PC-9 (cell line): ENCODE data around the gene THAP8. TPM values are rescaled to one million over a fixed set of nuclear protein-coding genes. Genes with fewer than 3 reads are reported as not detected.

ENCODE experiments used
- BruUV-seq: library from RNA; stranded (reverse); fragments of 400-500 nt; replicated peaks from 2 replicates; lab custom pipeline; 2021; lab: Mats Ljungman, UMichigan
- CTCF ChIA-PET: fragments of 300-600 bp; sonication (Branson Sonifier 250); formaldehyde crosslinking; loops from one replicate; lab custom pipeline; 2022; ENCODE audit warnings: antibody characterized with exemption; lab: Charles Lee
- POLR2A ChIA-PET: fragments of 300-600 bp; sonication (Branson Sonifier 250); formaldehyde crosslinking; loops from one replicate; lab custom pipeline; 2022; ENCODE audit warnings: antibody characterized with exemption; ENCODE audit not compliant: unreplicated experiment; lab: Charles Lee
- DNase-seq, 2 experiments: peaks; one replicate each; pipeline versions ENCODE4 v3.0.0 to v3.0.0-alpha.2; 2015 to 2022; ENCODE audit warnings: mixed read lengths in 1 of 2
- H2AFZ ChIP-seq: fragments of 200-600 bp; sonication (generic); 2 replicates; pipeline ENCODE4 v1.8.1; 2017; ENCODE audit warnings: antibody characterized with exemption
- H3F3A ChIP-seq: fragments of 200-600 bp; sonication (generic); 2 replicates; pipeline ENCODE4 v1.8.1; 2017; ENCODE audit warnings: antibody characterized with exemption, mild to moderate bottlenecking, low read depth; ENCODE audit not compliant: insufficient read depth
- H3K27ac ChIP-seq: fragments of 200-600 bp; sonication (generic); 2 replicates; pipeline ENCODE4 v1.6.1; 2016; ENCODE audit warnings: mixed run types
- H3K27me3 ChIP-seq: fragments of 200-600 bp; sonication (generic); 2 replicates; pipeline ENCODE4 v1.6.1; 2016; ENCODE audit warnings: low read depth, mixed run types; ENCODE audit not compliant: insufficient read depth
- H3K36me3 ChIP-seq: fragments of 200-600 bp; sonication (generic); 2 replicates; pipeline ENCODE4 v1.6.1; 2016; ENCODE audit warnings: low read depth, mixed run types
- H3K4me1 ChIP-seq: fragments of 200-600 bp; sonication (generic); replicated peaks from 2 replicates; pipeline ENCODE4 v1.6.1; 2016; ENCODE audit warnings: mixed run types; ENCODE audit not compliant: insufficient read depth
- H3K4me2 ChIP-seq: fragments of 200-600 bp; sonication (generic); 2 replicates; pipeline ENCODE4 v1.6.1; 2017; ENCODE audit warnings: mixed run types
- H3K4me3 ChIP-seq: fragments of 200-600 bp; sonication (generic); 2 replicates; pipeline ENCODE4 v1.6.1; 2016; ENCODE audit warnings: mixed run types
- H3K79me2 ChIP-seq: fragments of 200-600 bp; sonication (generic); 2 replicates; pipeline ENCODE4 v1.6.1; 2017; ENCODE audit warnings: low read depth, mixed run types
- H3K9me2 ChIP-seq: fragments of 200-600 bp; sonication (generic); 2 replicates; pipeline ENCODE4 v1.8.1; 2017; ENCODE audit warnings: mild to moderate bottlenecking; ENCODE audit not compliant: insufficient read depth
- H3K9me3 ChIP-seq: fragments of 200-600 bp; sonication (generic); 2 replicates; pipeline ENCODE4 v1.8.1; 2016; ENCODE audit warnings: low read depth; ENCODE audit not compliant: insufficient read depth
- H4K20me1 ChIP-seq: fragments of 200-600 bp; sonication (generic); 2 replicates; pipeline ENCODE4 v1.8.1; 2017; ENCODE audit not compliant: insufficient read depth
- CTCF ChIP-seq: fragments of 200-600 bp; sonication (generic); conservative IDR thresholded peaks from 2 replicates; pipeline ENCODE4 v1.6.1; 2017; ENCODE audit warnings: mixed run types, antibody characterized with exemption, mild to moderate bottlenecking, moderate library complexity
- EZH2 ChIP-seq: fragments of 200-600 bp; sonication (generic); IDR thresholded peaks from 2 replicates; pipeline ENCODE4 v1.8.0; 2017; ENCODE audit warnings: antibody characterized with exemption, low read depth
- intact Hi-C: fragments of 100-400 bp; cut with micrococcal nuclease; formaldehyde crosslinking; loops from one replicate; pipeline ENCODE4 v1.10.0; 2022; ENCODE audit not compliant: unreplicated experiment
- total RNA-seq: library from RNA; stranded (reverse); gene quantifications from 2 replicates; pipeline ENCODE4 v1.2.3, GENCODE V29; 2021

The THAP8 gene
- total RNA-seq, 1 experiment from 2014 or later: 5.2 TPM

- no peak within 1 kb of the TSS for H2AFZ ChIP-seq
- no peaks in the 10 kb centered on the region for H3K9me3 ChIP-seq
- no peaks in the 10 kb centered on the region for H4K20me1 ChIP-seq
- H3K79me2 ChIP-seq: no peaks in the 10 kb centered on the region
- TF ChIP-seq EZH2 (no peak), CTCF (no peak)
- BruUV-seq: no TSS peak
- H3K4me1 ChIP-seq: no peaks in the 10 kb centered on the region
- H3K4me2 ChIP-seq: no peak within 1 kb of the TSS
- CTCF ChIA-PET: no interaction called here
- no peaks in the 10 kb centered on the region for H3K9me2 ChIP-seq
- POLR2A ChIA-PET: no interaction called here
- no peak within 1 kb of the TSS for H3K27ac ChIP-seq
- no peaks in the 10 kb centered on the region for H3K27me3 ChIP-seq
- intact Hi-C loops: no loop called here
- H3K36me3 ChIP-seq: no peaks in the 10 kb centered on the region
- no peak for DNase-seq
- H3F3A ChIP-seq: no peaks in the 10 kb centered on the region
- H3K4me3 ChIP-seq: no peak within 1 kb of the TSS
Observed at GRCh38 chr19:36032251-36033104, 21.6 kb downstream of the THAP8 start, which contains the start of gene CLIP3. TSS of gene CLIP3 (minus strand) at chr19:36032873. CDS start at chr19:36032357, 516 bp downstream.

- intact Hi-C loops: no loop called here
- H3K9me3 ChIP-seq: no peaks in the 10 kb centered on the region
- no peaks in the 10 kb centered on the region for H3K27me3 ChIP-seq
- no peak overlapping the region for H2AFZ ChIP-seq
- H3K4me1 ChIP-seq: no peaks in the 10 kb centered on the region
- H3K4me3 ChIP-seq: no peak overlapping the region
- no peaks in the 10 kb centered on the region for H3K9me2 ChIP-seq
- no peak for TF ChIP-seq EZH2
- no peak for DNase-seq
- POLR2A ChIA-PET: no interaction called here
- no peaks in the 10 kb centered on the region for H3K36me3 ChIP-seq
- H3K4me2 ChIP-seq: no peak overlapping the region
- no peaks in the 10 kb centered on the region for H4K20me1 ChIP-seq
- no peak overlapping the region for H3K27ac ChIP-seq
- H3K79me2 ChIP-seq: no peaks in the 10 kb centered on the region
- BruUV-seq: no TSS peak
- CTCF ChIA-PET: no interaction called here
- no peaks in the 10 kb centered on the region for H3F3A ChIP-seq
Observed at GRCh38 chr19:36031308-36031707, 22.8 kb downstream of the THAP8 start.

GRCh38 chr19:36030264-36031148 lies 23.6 kb downstream of the THAP8 start:
- Histone ChIP-seq H3K27me3 (no peaks in the 10 kb centered on the region), H3K79me2 (no peaks in the 10 kb centered on the region), H4K20me1 (no peaks in the 10 kb centered on the region), H3K27ac (no peak overlapping the region), H2AFZ (no peak overlapping the region), H3F3A (no peaks in the 10 kb centered on the region), H3K9me2 (no peaks in the 10 kb centered on the region), H3K4me2 (no peak overlapping the region), H3K36me3 (no peaks in the 10 kb centered on the region), H3K4me3 (no peak overlapping the region), H3K4me1 (no peaks in the 10 kb centered on the region), H3K9me3 (no peaks in the 10 kb centered on the region)
- TF ChIP-seq CTCF (no peak), EZH2 (no peak)
- CTCF ChIA-PET: interaction anchor here (0.7 kb wide), 1 partner anchor 164 kb away, joined by 7 read pairs; no protein-coding TSS in a partner anchor
- POLR2A ChIA-PET: interaction anchor here (0.6 kb wide), 1 partner anchor 581 kb away, joined by 3 read pairs; no protein-coding TSS in a partner anchor
- intact Hi-C loops: no loop called here
- BruUV-seq: no TSS peak
- no peak for DNase-seq
